NCI-H2196 treated with DMSO at 0.1 percent for 48 hours (cell line): ENCODE data around the gene RPH3AL.
"Not testable (repeated sequence)": the region's sequence is repeated elsewhere in the genome, so short reads cannot be mapped to it uniquely, and the experiment has no call there.

Experiments used
- DNase-seq: peaks from one replicate; lab custom pipeline; 2025; ENCODE audit not compliant: unreplicated experiment; lab: John Stamatoyannopoulos, UW

The RPH3AL gene

GRCh38 chr17:379531-380465 is 27.2 kb upstream of the RPH3AL start:
- DNase-seq = no peak

- DNase-seq = no peak
Measured at GRCh38 chr17:378068-378467, 25.5 kb upstream of the RPH3AL start.

- DNase-seq = no peak
Measured at GRCh38 chr17:376936-377863, 24.6 kb upstream of the RPH3AL start.

GRCh38 chr17:373613-374230 is 21.1 kb upstream of the RPH3AL start:
- DNase-seq = no peak

GRCh38 chr17:372157-373152 is 19.8 kb upstream of the RPH3AL start:
- DNase-seq = no peak

- no peak for DNase-seq
Measured at GRCh38 chr17:371583-371982, 19.0 kb upstream of the RPH3AL start.

GRCh38 chr17:367656-368055 is 15.0 kb upstream of the RPH3AL start:
- not testable (repeated sequence) for DNase-seq

GRCh38 chr17:366657-367615 is 14.3 kb upstream of the RPH3AL start:
- DNase-seq = not testable (repeated sequence)

- DNase-seq = no peak
Measured at GRCh38 chr17:364766-365165, 12.2 kb upstream of the RPH3AL start.

- no peak for DNase-seq
Measured at GRCh38 chr17:364308-364707, 11.7 kb upstream of the RPH3AL start.

- no peak for DNase-seq
Measured at GRCh38 chr17:362721-363120, 10.1 kb upstream of the RPH3AL start.

GRCh38 chr17:360092-360750 is 7.6 kb upstream of the RPH3AL start:
- DNase-seq = no peak

- no peak for DNase-seq
Measured at GRCh38 chr17:358491-359151, 6.0 kb upstream of the RPH3AL start.

GRCh38 chr17:357644-358043 is 5.0 kb upstream of the RPH3AL start:
- DNase-seq = no peak

- DNase-seq = no peak
Measured at GRCh38 chr17:356671-357434, 4.2 kb upstream of the RPH3AL start.

GRCh38 chr17:354651-355556 is 2.3 kb upstream of the RPH3AL start:
- DNase-seq = peak; percentile 65
